HG02852 (cell line): Measurements from ENCODE around the gene OSBPL5.
"Not testable (repeated sequence)": the region's sequence is repeated elsewhere in the genome, so short reads cannot be mapped to it uniquely, and the experiment has no call there.

Experiments used
- ATAC-seq: cut with Tn5 transposase; IDR thresholded peaks from one replicate; pipeline ENCODE4 v1.9.1; 2021; ENCODE audit warnings: mild to moderate bottlenecking, moderate library complexity; ENCODE audit not compliant: unreplicated experiment

The OSBPL5 gene

GRCh38 chr11:3123761-3124733 lies 41.1 kb downstream of the OSBPL5 start:
- ATAC-seq: no peak

DNA sequence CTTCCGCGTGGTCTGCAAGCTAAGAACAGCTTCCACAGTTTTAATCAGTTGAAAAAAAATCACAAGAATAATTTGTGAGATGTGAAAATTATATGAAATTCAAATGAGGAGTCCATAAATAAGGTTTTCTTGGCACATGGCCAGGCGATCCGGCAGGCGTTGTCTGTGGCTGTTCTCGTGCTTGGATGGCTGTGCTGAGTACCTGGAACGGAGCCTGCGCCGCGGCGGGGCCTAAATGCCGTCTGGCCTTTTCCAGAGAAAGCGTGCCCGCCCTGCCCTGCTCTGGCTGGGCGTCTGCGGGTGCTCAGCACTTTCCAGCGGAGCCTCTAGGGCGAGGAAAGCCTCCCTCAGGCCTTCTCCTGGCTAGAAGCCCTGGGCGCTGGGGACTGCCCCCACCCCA lies 41.8 kb downstream of the OSBPL5 start:
- ATAC-seq: no peak

DNA sequence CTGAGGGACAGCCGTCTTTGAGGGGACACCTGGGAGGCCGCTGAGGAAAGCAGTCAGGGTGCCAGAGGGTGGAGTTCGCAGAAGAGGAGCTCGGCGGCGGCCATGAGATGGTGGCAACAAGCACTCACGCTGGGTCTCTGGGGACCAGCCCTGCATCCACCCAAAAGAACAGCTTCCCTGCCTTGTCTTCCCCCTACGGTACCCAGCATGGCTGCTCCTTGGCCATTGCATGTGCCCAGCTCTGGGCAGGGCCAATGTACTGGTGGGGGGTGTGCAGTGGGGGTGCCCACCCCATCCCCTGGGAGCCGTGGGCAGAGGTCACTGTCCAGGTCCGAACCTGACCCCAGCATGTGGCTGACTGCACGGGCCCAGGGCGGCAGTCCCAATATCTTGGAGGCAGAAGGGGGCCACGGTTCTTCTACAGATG lies 42.3 kb downstream of the OSBPL5 start:
- no peak for ATAC-seq

GRCh38 chr11:3121931-3122774 lies 43.0 kb downstream of the OSBPL5 start:
- ATAC-seq: no peak

- no peak for ATAC-seq
These were observed 43.7 kb downstream of the OSBPL5 start for GRCh38 chr11:3121416-3121815.

DNA sequence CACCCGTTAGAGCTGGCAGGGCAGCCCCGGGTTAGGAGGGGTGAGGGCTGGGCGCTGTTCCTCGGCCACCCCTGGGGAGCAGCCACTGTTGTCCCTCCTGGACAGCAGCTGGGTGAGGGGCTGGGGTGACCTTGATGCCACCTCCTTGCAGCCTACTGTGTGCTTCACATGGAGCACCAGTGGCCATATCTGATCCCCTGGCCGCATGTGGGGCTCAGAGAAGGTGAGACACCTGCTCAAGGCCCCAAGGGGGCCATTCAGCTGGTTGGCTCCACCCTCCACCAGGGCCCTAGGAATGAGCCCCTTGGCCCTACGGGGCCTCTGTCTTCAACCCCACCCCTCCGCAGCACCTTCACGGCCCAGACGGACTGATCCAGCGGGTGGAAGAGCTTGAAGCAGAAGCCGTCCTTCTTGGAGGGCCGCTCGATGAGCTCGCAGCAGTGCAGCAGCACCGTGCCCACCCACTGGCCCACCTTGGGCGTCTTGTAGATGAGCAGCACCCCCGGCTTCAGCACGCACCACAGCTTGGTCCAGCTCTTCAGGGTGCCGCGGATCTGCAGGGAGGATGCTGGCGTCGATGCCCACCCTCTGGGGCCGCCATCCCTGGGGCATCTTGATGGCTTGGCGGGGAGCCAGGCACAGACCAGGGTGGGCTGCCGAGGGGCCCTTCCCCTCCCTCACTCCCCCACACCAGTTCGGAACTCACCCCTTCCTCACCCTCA lies 44.9 kb downstream of the OSBPL5 start:
- no peak for ATAC-seq

DNA sequence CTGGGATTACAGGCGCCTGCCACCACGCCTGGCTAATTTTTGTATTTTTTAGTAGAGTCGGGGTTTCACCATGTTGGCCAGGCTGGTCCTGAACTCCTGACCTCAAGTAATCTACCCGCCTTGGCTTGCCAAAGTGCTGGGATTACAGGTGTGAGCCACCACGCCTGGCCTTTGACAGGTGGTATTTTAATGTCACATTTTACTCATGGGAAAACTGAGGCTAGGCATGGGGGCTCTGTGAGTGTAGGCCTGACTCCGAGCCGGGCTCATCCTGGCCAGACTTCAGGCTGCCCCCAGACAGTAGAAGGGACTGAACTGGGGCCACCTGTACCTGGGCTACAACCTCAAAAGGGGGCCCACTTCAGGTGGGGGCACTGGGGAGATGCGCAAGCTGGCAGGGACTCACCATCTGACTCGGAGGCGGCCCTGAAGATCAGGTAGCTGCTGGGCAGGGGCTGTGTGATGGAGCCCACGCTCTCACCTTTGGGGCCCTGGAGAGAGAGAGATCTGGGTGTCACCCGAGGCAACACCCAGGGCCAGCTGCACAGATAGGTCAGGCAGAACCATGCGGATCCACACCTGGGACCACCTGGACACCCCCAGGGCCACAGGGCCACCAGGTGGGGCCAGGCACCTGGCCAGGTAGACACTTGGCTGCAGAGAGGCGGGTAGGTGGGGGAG lies 45.8 kb downstream of the OSBPL5 start:
- ATAC-seq: no peak

DNA sequence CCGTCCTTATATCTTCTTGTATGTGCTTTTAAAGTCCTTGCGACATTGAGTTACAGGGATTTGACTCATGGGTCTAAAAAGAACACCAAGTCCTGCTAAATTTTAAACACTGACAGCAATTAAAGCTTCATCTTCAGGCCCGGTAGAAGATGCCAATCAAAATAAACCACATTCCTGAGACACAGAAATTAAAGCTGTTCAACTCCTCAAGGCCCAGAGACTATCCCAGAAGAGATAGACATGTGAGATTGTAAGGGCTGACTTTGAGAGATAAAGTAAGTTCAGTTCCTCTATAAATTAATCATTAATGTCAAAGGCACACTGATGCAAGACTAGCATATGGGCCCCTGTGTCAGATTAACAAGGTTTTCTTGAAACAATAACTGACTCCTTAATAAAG lies 49.8 kb downstream of the OSBPL5 start:
- no peak for ATAC-seq

DNA sequence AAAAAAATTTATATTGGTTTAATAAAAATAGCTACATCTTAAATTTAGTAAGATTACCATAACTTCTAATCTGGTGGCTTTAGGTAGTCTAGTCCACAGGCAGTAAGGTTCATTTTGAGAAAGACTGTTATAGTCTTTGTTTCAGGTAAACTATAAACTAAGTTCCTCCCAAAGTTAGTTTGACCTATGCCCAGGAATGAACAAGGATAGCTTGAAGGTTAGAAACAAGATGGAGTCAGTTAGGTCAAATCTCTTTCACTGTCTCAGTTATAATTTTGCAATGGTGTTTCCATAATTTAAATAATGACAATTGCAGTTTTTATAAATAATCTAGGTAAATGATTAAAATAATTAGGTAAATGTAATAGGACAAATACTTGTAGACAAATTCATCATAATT lies 51.4 kb downstream of the OSBPL5 start:
- not testable (repeated sequence) for ATAC-seq

DNA sequence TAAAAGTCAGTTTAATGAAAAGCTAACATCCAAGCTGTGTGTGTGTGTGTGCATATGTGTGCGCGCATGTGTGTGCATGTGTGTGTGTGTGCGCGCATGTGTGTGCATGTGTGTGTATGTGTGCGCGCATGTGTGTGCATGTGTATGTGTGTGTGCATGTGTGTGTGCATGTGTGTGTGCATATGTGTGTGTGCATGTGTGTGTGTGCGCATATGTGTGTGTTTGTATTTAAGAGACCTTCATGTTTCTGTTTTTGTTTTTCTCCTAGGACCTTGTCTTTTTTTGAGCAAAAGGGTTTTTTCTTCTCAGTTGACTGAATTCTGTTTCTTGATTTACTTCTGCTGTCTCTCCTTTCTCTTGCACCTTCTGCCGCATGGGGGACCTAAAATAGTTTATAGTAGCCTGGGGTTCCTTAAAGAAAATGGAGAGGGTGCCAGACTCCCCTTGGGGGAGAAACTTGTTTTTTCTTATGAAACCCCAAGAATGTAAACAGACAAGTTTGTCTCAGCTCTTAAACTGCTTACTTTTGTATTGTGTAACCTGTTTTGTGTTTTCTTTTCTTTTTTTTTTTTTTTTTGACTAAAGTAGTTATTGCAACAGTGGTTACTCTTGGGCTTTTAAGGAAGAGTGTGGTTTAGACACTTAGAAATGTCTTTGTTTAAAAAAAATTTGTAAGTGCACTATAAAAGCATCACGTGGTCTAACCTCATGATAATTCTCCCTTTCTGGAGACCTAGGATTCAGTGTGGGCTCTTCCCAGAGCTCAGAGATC lies 53.0 kb downstream of the OSBPL5 start:
- ATAC-seq: no peak

DNA sequence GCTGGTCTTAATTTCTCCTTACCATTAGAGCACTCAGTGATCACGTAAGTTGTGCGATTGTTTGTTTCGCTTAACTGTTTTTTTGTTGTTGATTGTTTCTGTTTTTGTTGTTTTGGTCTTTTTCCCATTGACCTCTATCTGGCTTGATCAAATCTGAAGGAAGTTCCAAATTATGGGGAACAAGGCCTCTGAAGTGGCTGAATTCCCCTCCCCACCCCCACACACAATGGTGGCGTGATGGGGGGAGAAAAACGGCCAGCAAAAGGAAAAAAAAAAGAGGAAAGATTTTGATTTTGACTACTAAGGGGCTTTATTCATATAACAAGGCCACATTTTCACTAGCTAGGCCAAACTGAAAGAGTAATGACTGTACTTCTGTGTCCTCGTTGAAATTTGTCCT lies 53.6 kb downstream of the OSBPL5 start:
- no peak for ATAC-seq

- no peak for ATAC-seq
These were observed 55.0 kb downstream of the OSBPL5 start for GRCh38 chr11:3109921-3110706.

DNA sequence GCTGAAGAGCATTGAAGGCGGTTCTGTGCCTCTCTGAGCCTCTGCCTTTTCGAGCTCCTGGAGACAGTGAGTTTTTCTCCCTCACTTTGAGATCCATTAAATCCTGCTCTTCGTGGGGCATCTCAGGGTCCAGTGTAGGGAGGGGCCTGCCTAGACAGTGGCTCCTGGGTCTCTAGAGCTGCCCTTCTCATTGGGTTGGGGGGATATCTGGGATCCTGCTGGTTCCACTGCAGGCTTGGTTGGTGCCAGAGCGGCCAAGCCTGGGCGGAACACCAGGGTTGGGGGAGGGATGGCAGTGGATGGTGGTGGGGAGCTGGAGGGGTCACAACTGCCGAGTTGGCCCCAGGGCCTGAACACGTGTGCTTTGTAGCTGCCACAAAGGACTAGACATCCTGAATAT lies 55.7 kb downstream of the OSBPL5 start:
- no peak for ATAC-seq

DNA sequence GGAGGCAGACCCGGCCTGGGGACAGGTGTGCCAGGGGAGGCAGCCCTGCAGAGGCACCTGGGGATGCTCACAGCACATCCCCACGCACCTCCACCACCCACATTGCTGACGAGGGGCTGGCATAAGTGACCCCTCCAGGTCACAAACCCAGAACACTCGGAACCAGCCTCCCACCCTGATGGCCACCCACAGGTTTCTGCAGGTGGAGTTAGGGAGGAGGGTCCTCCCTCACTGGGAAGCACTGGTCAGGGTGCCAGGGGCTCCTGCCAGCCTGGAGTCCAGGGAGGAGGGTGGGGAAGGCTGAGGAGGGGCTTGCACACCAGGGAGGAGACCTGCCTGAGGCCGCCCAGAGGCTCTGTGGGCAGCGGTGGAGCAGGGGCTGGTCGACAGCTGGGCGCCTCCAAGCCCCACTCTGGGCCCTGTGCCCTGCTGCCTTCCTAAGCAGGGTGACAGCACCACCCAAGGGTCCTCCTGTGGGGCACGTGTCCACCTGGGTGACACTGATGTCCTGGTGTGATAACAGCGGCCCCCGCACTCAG lies 56.9 kb downstream of the OSBPL5 start:
- ATAC-seq: no peak

DNA sequence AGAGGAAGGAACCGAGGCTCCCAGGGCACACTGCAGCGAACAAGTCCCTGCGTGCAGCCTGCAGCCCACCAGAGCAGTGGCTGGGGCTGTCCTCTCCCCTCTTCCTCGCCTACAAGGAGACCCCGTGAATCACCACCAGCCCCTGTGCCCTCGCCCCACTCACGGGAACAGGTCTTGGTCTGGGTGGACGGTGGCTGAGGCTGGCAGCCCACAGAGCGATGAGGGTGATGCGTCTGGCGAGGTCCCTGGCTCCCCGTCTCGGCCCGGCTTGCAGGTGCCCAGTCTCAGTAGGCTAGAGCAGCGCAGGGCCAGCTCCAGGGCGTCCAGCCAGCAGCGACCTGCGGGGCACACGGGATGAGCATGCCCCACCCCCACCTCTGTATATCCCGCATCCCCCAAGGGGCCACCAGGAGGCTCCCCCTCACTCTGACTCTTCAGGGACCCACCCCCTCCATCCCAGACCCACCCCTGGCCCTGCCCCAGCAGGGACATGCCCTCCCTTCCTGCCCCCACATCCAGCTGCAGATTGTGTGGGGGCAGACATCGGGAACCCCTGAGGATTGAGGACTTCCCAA lies 57.4 kb downstream of the OSBPL5 start:
- no peak for ATAC-seq

DNA sequence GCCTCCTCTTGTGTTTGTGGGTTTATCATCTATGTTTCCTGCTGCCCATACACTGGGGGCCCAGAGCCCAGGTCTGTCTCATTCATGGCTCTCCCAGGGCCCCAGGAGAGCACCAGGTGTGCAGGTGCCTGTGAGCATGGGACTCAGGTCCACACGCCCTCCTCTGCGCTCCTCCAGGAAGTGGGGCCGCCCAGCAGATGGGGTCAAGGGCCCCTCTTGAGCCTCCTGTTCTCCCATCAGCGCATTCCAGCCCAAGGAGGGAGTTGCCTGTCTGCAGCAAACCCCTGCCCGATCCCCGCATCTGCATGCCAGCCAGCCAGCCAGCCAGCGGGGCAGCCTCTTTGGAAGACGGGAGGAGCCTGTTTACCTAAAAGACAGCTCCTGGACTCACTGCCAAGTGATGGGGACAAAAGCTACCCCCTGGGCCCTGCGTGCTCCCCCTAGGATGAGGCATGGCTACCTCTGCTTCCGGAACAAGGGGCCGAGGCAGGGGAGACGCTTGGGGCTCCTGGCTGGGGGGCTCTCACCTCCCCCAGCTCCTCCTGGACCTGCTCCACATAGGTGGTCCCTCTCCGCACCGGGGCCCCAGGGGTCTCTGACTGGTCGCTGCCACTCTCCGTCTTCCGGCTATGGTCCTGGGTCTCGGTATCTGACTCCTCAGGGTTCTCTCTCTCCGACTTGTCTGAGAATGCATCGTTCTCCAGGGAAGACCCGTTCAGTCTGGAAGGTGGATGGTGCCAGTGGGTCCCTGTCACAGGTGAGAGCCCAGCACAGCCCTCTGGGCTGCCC lies 58.2 kb downstream of the OSBPL5 start:
- no peak for ATAC-seq
